ENCODE measurements around the gene LIM2. TPM values are rescaled to one million over a fixed set of nuclear protein-coding genes. Genes with fewer than 3 reads are reported as not detected.

Gene LIM2
- total and polyA plus RNA-seq, 2 experiments from 2014 or later = not detected

GRCh38 chr19:51372021-51372648, 15.6 kb downstream of the LIM2 start:
- H2AFZ ChIP-seq = no peak overlapping the region
- H3K36me3 Mint-ChIP-seq (ENCODE audit: low read depth) = no peaks in the 10 kb centered on the region
- H3K4me3 Mint-ChIP-seq = no peak overlapping the region
- no peaks in the 10 kb centered on the region for H3K27me3 ChIP-seq (ENCODE audit: insufficient read depth)
- no peak overlapping the region for H3K4me3 ChIP-seq
- no peaks in the 10 kb centered on the region; the same call in 1 of the 2 replicates for H3F3A ChIP-seq (replicated peaks; ENCODE audit: low read depth)
- peaks cover 7% of the 10 kb centered on the region for H3K4me1 Mint-ChIP-seq
- no peak overlapping the region for H3K27ac Mint-ChIP-seq
- DNase-seq (ENCODE audit: low spot score) = no peak
- H3K4me1 ChIP-seq (ENCODE audit: insufficient read depth) = peaks cover 7% of the 10 kb centered on the region; the same call in 1 of the 2 replicates
- H3K27ac ChIP-seq (ENCODE audit: low read depth) = no peak overlapping the region
- no peak overlapping the region for H3K4me2 ChIP-seq
- TF ChIP-seq STAT1 (IDR thresholded peaks at IDR 0.05; ENCODE audit: unreplicated experiment) = no peak
- TF ChIP-seq EZH2phosphoT487 (IDR thresholded peaks at IDR 0.05; ENCODE audit: unreplicated experiment) = no peak
- TF ChIP-seq ZNF331 (CRISPR knock-in tag; IDR thresholded peaks at IDR 0.05; ENCODE audit: low read depth) = no peak
- TF ChIP-seq NANOG (IDR thresholded peaks at IDR 0.05; ENCODE audit: borderline replicate concordance) = no peak
- no peak for TF ChIP-seq REST (IDR thresholded peaks at IDR 0.05; ENCODE audit: unreplicated experiment)
- TF ChIP-seq ETS1 (IDR thresholded peaks at IDR 0.05) = no peak
- no peak for TF ChIP-seq JUNB (IDR thresholded peaks at IDR 0.05; ENCODE audit: unreplicated experiment)
- no peak for TF ChIP-seq CREB1 (CRISPR knock-in tag; IDR thresholded peaks at IDR 0.05; ENCODE audit: low read depth)
- TF ChIP-seq ZNF114 (CRISPR knock-in tag; IDR thresholded peaks at IDR 0.05) = no peak
- no peak for TF ChIP-seq ZNF462 (CRISPR knock-in tag; IDR thresholded peaks at IDR 0.05)
- TF ChIP-seq EZH2 (IDR thresholded peaks at IDR 0.05; ENCODE audit: low read depth, unreplicated experiment) = no peak
- no peak for TF ChIP-seq POLR2AphosphoS5 (IDR thresholded peaks at IDR 0.05; ENCODE audit: low read depth)
- no peak for TF ChIP-seq CTCF (conservative IDR thresholded peaks at IDR 0.05; ENCODE audit: low read depth in 2 of 2)
- no peaks in the 10 kb centered on the region for H3K79me2 ChIP-seq (replicated peaks; ENCODE audit: insufficient read depth)
- H4K20me1 ChIP-seq (replicated peaks; ENCODE audit: insufficient read depth) = no peaks in the 10 kb centered on the region
- H3K36me3 ChIP-seq (ENCODE audit: insufficient read depth) = no peaks in the 10 kb centered on the region
- H3K9me3 Mint-ChIP-seq = no peaks in the 10 kb centered on the region; the same call in 1 of the 3 replicates
- H3K27me3 Mint-ChIP-seq (ENCODE audit: insufficient read depth, low read depth, poor library complexity) = peaks cover 16% of the 10 kb centered on the region
- no peak for ATAC-seq
- H3K9me2 ChIP-seq (ENCODE audit: insufficient read depth) = 0 out of 2 replicates have a peak, but pooled peaks cover 2% of the 10 kb centered on the region
